ENCODE results near the gene ZDHHC14. TPM values are rescaled to one million over a fixed set of nuclear protein-coding genes. Genes with fewer than 3 reads are reported as not detected.
"Not testable (repeated sequence)": the region's sequence is repeated elsewhere in the genome, so short reads cannot be mapped to it uniquely, and the experiment has no call there.

Gene ZDHHC14
- 1 to 10 TPM; 2.1 to 2.2 TPM for total RNA-seq

GRCh38 chr6:157380779-157381561, at the start of gene ZDHHC14:
Gene ZDHHC14 (plus strand): TSS chr6:157381190.
- Mint-ChIP-seq H3K36me3 (ENCODE audit: low read depth) (no peaks in the 10 kb centered on the region), H3K9me3 (no peaks in the 10 kb centered on the region), H3K27ac (peak within 1 kb of the TSS; percentile 78), H3K27me3 (peaks cover 4% of the 10 kb centered on the region), H3K4me3 (peak within 1 kb of the TSS; percentile 83), H3K4me1 (peaks cover 25% of the 10 kb centered on the region)
- ATAC-seq (replicated peaks): peak; percentile 80

- no peak overlapping the region for H3K4me3 Mint-ChIP-seq
- H3K27me3 Mint-ChIP-seq: peaks cover 43% of the 10 kb centered on the region
- peaks cover 5% of the 10 kb centered on the region for H3K4me1 Mint-ChIP-seq
- ATAC-seq (replicated peaks): no peak
- H3K36me3 Mint-ChIP-seq (ENCODE audit: low read depth): no peaks in the 10 kb centered on the region
- H3K27ac Mint-ChIP-seq: no peak overlapping the region
- no peaks in the 10 kb centered on the region for H3K9me3 Mint-ChIP-seq
Observed at GRCh38 chr6:157332813-157333212, 48.2 kb upstream of the ZDHHC14 start.

- Mint-ChIP-seq H3K9me3 (no peaks in the 10 kb centered on the region), H3K4me1 (no peaks in the 10 kb centered on the region), H3K27ac (no peak overlapping the region), H3K4me3 (no peak overlapping the region), H3K27me3 (peaks cover 43% of the 10 kb centered on the region), H3K36me3 (ENCODE audit: low read depth) (no peaks in the 10 kb centered on the region)
- ATAC-seq (replicated peaks): no peak
Observed at GRCh38 chr6:157333537-157333936, 47.5 kb upstream of the ZDHHC14 start.

GRCh38 chr6:157333956-157334355, 47.0 kb upstream of the ZDHHC14 start:
- Mint-ChIP-seq H3K4me1 (no peaks in the 10 kb centered on the region), H3K36me3 (ENCODE audit: low read depth) (no peaks in the 10 kb centered on the region), H3K4me3 (no peak overlapping the region), H3K27ac (no peak overlapping the region), H3K27me3 (peaks cover 43% of the 10 kb centered on the region), H3K9me3 (no peaks in the 10 kb centered on the region)
- no peak for ATAC-seq (replicated peaks)

GRCh38 chr6:157335829-157336228, 45.2 kb upstream of the ZDHHC14 start:
- Mint-ChIP-seq H3K27ac (no peak overlapping the region), H3K4me3 (no peak overlapping the region), H3K36me3 (ENCODE audit: low read depth) (no peaks in the 10 kb centered on the region), H3K27me3 (peaks cover 36% of the 10 kb centered on the region), H3K4me1 (no peaks in the 10 kb centered on the region), H3K9me3 (no peaks in the 10 kb centered on the region)
- no peak for ATAC-seq (replicated peaks)

GRCh38 chr6:157337276-157337675, 43.7 kb upstream of the ZDHHC14 start:
- not testable (repeated sequence) for ATAC-seq (replicated peaks); H3K36me3 Mint-ChIP-seq (ENCODE audit: low read depth); H3K9me3 Mint-ChIP-seq; H3K4me1 Mint-ChIP-seq; H3K27ac Mint-ChIP-seq; H3K4me3 Mint-ChIP-seq
- H3K27me3 Mint-ChIP-seq: peaks cover 36% of the 10 kb centered on the region

- H3K36me3 Mint-ChIP-seq (ENCODE audit: low read depth): no peaks in the 10 kb centered on the region
- H3K27me3 Mint-ChIP-seq: peaks cover 34% of the 10 kb centered on the region
- no peaks in the 10 kb centered on the region for H3K4me1 Mint-ChIP-seq
- H3K27ac Mint-ChIP-seq: no peak overlapping the region
- H3K9me3 Mint-ChIP-seq: no peaks in the 10 kb centered on the region
- no peak for ATAC-seq (replicated peaks)
- no peak overlapping the region for H3K4me3 Mint-ChIP-seq
Observed at GRCh38 chr6:157337751-157338150, 43.2 kb upstream of the ZDHHC14 start.

GRCh38 chr6:157339432-157339831, 41.6 kb upstream of the ZDHHC14 start:
- no peak for ATAC-seq (replicated peaks)
- Mint-ChIP-seq H3K4me3 (no peak overlapping the region), H3K27me3 (peaks cover 26% of the 10 kb centered on the region), H3K36me3 (ENCODE audit: low read depth) (no peaks in the 10 kb centered on the region), H3K9me3 (no peaks in the 10 kb centered on the region), H3K4me1 (no peaks in the 10 kb centered on the region), H3K27ac (no peak overlapping the region)

GRCh38 chr6:157343732-157344131, 37.3 kb upstream of the ZDHHC14 start:
- no peaks in the 10 kb centered on the region for H3K4me1 Mint-ChIP-seq
- H3K9me3 Mint-ChIP-seq: peaks cover 4% of the 10 kb centered on the region
- H3K4me3 Mint-ChIP-seq: no peak overlapping the region
- H3K36me3 Mint-ChIP-seq (ENCODE audit: low read depth): no peaks in the 10 kb centered on the region
- peaks cover 30% of the 10 kb centered on the region for H3K27me3 Mint-ChIP-seq
- no peak overlapping the region for H3K27ac Mint-ChIP-seq
- no peak for ATAC-seq (replicated peaks)

- no peak overlapping the region for H3K4me3 Mint-ChIP-seq
Observed at GRCh38 chr6:157346373-157346772, 34.6 kb upstream of the ZDHHC14 start.

GRCh38 chr6:157358287-157358686, 22.7 kb upstream of the ZDHHC14 start:
- no peaks in the 10 kb centered on the region for H3K9me3 Mint-ChIP-seq

More at GRCh38 chr6:157346373-157346772, 34.6 kb upstream of the ZDHHC14 start:
- no peak for ATAC-seq (replicated peaks)
- Mint-ChIP-seq H3K4me1 (no peaks in the 10 kb centered on the region), H3K9me3 (peaks cover 4% of the 10 kb centered on the region), H3K36me3 (ENCODE audit: low read depth) (no peaks in the 10 kb centered on the region), H3K27ac (no peak overlapping the region), H3K27me3 (peaks cover 29% of the 10 kb centered on the region)

GRCh38 chr6:157361886-157362285, 19.1 kb upstream of the ZDHHC14 start:
- ATAC-seq (replicated peaks): no peak
- Mint-ChIP-seq H3K27me3 (peaks cover 34% of the 10 kb centered on the region), H3K27ac (no peak overlapping the region), H3K4me1 (no peaks in the 10 kb centered on the region), H3K36me3 (ENCODE audit: low read depth) (no peaks in the 10 kb centered on the region), H3K4me3 (no peak overlapping the region), H3K9me3 (no peaks in the 10 kb centered on the region)

More at GRCh38 chr6:157358287-157358686, 22.7 kb upstream of the ZDHHC14 start:
- H3K27me3 Mint-ChIP-seq: peaks cover 33% of the 10 kb centered on the region
- no peaks in the 10 kb centered on the region for H3K4me1 Mint-ChIP-seq
- H3K36me3 Mint-ChIP-seq (ENCODE audit: low read depth): no peaks in the 10 kb centered on the region
- no peak overlapping the region for H3K27ac Mint-ChIP-seq
- ATAC-seq (replicated peaks): no peak
- H3K4me3 Mint-ChIP-seq: no peak overlapping the region

- no peak for ATAC-seq (replicated peaks)
- peaks cover 12% of the 10 kb centered on the region for H3K4me1 Mint-ChIP-seq
- H3K9me3 Mint-ChIP-seq: no peaks in the 10 kb centered on the region
Observed at GRCh38 chr6:157364705-157365104, 16.3 kb upstream of the ZDHHC14 start.

GRCh38 chr6:157366648-157367047, 14.3 kb upstream of the ZDHHC14 start:
- Mint-ChIP-seq H3K36me3 (ENCODE audit: low read depth) (no peaks in the 10 kb centered on the region), H3K27me3 (peaks cover 29% of the 10 kb centered on the region), H3K4me1 (peaks cover 16% of the 10 kb centered on the region), H3K9me3 (no peaks in the 10 kb centered on the region), H3K27ac (no peak overlapping the region), H3K4me3 (no peak overlapping the region)
- ATAC-seq (replicated peaks): no peak

More at GRCh38 chr6:157364705-157365104, 16.3 kb upstream of the ZDHHC14 start:
- Mint-ChIP-seq H3K27me3 (peaks cover 28% of the 10 kb centered on the region), H3K27ac (no peak overlapping the region), H3K4me3 (no peak overlapping the region), H3K36me3 (ENCODE audit: low read depth) (no peaks in the 10 kb centered on the region)

GRCh38 chr6:157368359-157369049, 12.5 kb upstream of the ZDHHC14 start:
- ATAC-seq (replicated peaks): peak; percentile 72
- H3K36me3 Mint-ChIP-seq (ENCODE audit: low read depth): no peaks in the 10 kb centered on the region
- peaks cover 23% of the 10 kb centered on the region for H3K27me3 Mint-ChIP-seq
- H3K4me3 Mint-ChIP-seq: no peak overlapping the region
- H3K4me1 Mint-ChIP-seq: peaks cover 16% of the 10 kb centered on the region
- H3K27ac Mint-ChIP-seq: no peak overlapping the region
- H3K9me3 Mint-ChIP-seq: no peaks in the 10 kb centered on the region

All from activated T-helper 17 cell treated with anti-CD3 and anti-CD28 coated beads, Interleukin-2, amount 50 U/mL, for 72 hours (primary cell).